ENCODE data around the gene UAP1L1. TPM values are rescaled to one million over a fixed set of nuclear protein-coding genes. Genes with fewer than 3 reads are reported as not detected.

UAP1L1 gene
- total and polyA plus RNA-seq, 2 of the 8 experiments (the other 6 are each of a cell fraction or from before 2014, with no cell fraction given) = 2.0 to 5.4 TPM

DNA sequence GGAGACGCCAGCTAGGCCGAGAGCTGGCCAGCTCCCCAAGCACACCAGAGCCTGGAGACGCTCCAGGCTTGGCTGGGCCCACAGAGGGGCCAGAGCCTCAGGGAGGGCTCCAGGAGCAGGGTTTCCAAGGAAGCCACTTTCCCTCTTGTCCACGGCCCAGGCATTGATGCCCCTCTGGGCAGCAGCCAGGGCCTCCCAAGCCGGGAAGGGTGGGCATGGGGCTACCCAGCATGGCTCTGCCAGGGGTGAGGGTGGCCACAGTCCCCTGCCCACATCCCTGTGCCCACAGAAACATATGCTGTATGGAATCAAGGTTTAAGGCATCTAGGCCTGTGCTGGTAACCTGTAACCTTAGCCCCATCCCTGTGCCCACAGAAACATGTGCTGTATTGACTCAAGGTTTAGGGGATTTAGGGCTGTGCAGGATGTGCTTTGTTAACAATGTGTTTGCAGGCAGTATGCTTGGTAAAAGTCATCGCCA lies 38.8 kb downstream of the UAP1L1 start (continued):
- TF ChIP-seq, protein P1, sequence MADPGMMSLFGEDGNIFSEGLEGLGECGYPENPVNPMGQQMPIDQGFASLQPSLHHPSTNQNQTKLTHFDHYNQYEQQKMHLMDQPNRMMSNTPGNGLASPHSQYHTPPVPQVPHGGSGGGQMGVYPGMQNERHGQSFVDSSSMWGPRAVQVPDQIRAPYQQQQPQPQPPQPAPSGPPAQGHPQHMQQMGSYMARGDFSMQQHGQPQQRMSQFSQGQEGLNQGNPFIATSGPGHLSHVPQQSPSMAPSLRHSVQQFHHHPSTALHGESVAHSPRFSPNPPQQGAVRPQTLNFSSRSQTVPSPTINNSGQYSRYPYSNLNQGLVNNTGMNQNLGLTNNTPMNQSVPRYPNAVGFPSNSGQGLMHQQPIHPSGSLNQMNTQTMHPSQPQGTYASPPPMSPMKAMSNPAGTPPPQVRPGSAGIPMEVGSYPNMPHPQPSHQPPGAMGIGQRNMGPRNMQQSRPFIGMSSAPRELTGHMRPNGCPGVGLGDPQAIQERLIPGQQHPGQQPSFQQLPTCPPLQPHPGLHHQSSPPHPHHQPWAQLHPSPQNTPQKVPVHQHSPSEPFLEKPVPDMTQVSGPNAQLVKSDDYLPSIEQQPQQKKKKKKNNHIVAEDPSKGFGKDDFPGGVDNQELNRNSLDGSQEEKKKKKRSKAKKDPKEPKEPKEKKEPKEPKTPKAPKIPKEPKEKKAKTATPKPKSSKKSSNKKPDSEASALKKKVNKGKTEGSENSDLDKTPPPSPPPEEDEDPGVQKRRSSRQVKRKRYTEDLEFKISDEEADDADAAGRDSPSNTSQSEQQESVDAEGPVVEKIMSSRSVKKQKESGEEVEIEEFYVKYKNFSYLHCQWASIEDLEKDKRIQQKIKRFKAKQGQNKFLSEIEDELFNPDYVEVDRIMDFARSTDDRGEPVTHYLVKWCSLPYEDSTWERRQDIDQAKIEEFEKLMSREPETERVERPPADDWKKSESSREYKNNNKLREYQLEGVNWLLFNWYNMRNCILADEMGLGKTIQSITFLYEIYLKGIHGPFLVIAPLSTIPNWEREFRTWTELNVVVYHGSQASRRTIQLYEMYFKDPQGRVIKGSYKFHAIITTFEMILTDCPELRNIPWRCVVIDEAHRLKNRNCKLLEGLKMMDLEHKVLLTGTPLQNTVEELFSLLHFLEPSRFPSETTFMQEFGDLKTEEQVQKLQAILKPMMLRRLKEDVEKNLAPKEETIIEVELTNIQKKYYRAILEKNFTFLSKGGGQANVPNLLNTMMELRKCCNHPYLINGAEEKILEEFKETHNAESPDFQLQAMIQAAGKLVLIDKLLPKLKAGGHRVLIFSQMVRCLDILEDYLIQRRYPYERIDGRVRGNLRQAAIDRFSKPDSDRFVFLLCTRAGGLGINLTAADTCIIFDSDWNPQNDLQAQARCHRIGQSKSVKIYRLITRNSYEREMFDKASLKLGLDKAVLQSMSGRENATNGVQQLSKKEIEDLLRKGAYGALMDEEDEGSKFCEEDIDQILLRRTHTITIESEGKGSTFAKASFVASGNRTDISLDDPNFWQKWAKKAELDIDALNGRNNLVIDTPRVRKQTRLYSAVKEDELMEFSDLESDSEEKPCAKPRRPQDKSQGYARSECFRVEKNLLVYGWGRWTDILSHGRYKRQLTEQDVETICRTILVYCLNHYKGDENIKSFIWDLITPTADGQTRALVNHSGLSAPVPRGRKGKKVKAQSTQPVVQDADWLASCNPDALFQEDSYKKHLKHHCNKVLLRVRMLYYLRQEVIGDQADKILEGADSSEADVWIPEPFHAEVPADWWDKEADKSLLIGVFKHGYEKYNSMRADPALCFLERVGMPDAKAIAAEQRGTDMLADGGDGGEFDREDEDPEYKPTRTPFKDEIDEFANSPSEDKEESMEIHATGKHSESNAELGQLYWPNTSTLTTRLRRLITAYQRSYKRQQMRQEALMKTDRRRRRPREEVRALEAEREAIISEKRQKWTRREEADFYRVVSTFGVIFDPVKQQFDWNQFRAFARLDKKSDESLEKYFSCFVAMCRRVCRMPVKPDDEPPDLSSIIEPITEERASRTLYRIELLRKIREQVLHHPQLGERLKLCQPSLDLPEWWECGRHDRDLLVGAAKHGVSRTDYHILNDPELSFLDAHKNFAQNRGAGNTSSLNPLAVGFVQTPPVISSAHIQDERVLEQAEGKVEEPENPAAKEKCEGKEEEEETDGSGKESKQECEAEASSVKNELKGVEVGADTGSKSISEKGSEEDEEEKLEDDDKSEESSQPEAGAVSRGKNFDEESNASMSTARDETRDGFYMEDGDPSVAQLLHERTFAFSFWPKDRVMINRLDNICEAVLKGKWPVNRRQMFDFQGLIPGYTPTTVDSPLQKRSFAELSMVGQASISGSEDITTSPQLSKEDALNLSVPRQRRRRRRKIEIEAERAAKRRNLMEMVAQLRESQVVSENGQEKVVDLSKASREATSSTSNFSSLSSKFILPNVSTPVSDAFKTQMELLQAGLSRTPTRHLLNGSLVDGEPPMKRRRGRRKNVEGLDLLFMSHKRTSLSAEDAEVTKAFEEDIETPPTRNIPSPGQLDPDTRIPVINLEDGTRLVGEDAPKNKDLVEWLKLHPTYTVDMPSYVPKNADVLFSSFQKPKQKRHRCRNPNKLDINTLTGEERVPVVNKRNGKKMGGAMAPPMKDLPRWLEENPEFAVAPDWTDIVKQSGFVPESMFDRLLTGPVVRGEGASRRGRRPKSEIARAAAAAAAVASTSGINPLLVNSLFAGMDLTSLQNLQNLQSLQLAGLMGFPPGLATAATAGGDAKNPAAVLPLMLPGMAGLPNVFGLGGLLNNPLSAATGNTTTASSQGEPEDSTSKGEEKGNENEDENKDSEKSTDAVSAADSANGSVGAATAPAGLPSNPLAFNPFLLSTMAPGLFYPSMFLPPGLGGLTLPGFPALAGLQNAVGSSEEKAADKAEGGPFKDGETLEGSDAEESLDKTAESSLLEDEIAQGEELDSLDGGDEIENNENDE (IDR thresholded peaks at IDR 0.05; ENCODE audit: insufficient replicate concordance, low read length) = no peak
- no peak for TF ChIP-seq POU5F1 (IDR thresholded peaks at IDR 0.05; ENCODE audit: low read depth, low read length)
- TF ChIP-seq FOSL1 (IDR thresholded peaks at IDR 0.05; ENCODE audit: insufficient read depth, low read depth, low read length) = no peak
- TF ChIP-seq YY1 (IDR thresholded peaks at IDR 0.05; ENCODE audit: low read depth, low read length) = no peak
- TF ChIP-seq JUND (IDR thresholded peaks at IDR 0.05; ENCODE audit: low read length) = no peak
- TF ChIP-seq RAD21 (IDR thresholded peaks at IDR 0.05 in 1 of 2, conservative IDR thresholded peaks at IDR 0.05 in 1 of 2; ENCODE audit: low read depth in 2 of 2, low read length in 2 of 2) = no peak
- TF ChIP-seq, protein P2, sequence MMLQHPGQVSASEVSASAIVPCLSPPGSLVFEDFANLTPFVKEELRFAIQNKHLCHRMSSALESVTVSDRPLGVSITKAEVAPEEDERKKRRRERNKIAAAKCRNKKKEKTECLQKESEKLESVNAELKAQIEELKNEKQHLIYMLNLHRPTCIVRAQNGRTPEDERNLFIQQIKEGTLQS (IDR thresholded peaks at IDR 0.05; ENCODE audit: insufficient read depth, low read depth, low read length) = no peak
- no peak for TF ChIP-seq ASH2L (IDR thresholded peaks at IDR 0.05; ENCODE audit: low read length)
- TF ChIP-seq SP4 (IDR thresholded peaks at IDR 0.05; ENCODE audit: low read length) = no peak
